Liver (tissue), 9 donors: ENCODE data around the gene RYR3. TPM values are rescaled to one million over a fixed set of nuclear protein-coding genes. Genes with fewer than 3 reads are reported as not detected.

Source experiments
- DNase-seq: peaks from one replicate; pipeline ENCODE4 v3.0.0-alpha.2; 2017; ENCODE audit warnings: low spot score
- H3K27ac ChIP-seq, 2 donors: one replicate each; pipeline ENCODE4 v1.7.0; 2013; ENCODE audit warnings: inconsistent platforms in 2 of 2, low read length in 2 of 2, control low read depth in 1 of 2, low read depth in 1 of 2, mild to moderate bottlenecking in 1 of 2
- H3K27me3 ChIP-seq, 4 donors: one replicate each; pipeline versions ENCODE4 v1.6.1 to v1.7.0; 2013; ENCODE audit warnings: low read length in 3 of 4, inconsistent platforms in 1 of 4, mild to moderate bottlenecking in 1 of 4, moderate library complexity in 1 of 4; ENCODE audit not compliant: control insufficient read depth in 4 of 4, insufficient read depth in 4 of 4
- H3K36me3 ChIP-seq, 4 donors: one replicate each; pipeline versions ENCODE4 v1.6.1 to v1.7.0; 2013; ENCODE audit warnings: low read length in 3 of 4, mild to moderate bottlenecking in 3 of 4, low read depth in 1 of 4, moderate library complexity in 1 of 4; ENCODE audit not compliant: control insufficient read depth in 4 of 4, insufficient read depth in 3 of 4
- H3K4me1 ChIP-seq, 4 donors: one replicate each; pipeline versions ENCODE4 v1.6.1 to v1.7.0; 2013; ENCODE audit warnings: low read length in 3 of 4, mild to moderate bottlenecking in 3 of 4, moderate library complexity in 1 of 4; ENCODE audit not compliant: control insufficient read depth in 4 of 4, insufficient read depth in 4 of 4
- H3K4me3 ChIP-seq, 3 donors: one replicate each; pipeline versions ENCODE4 v1.6.1 to v1.7.0; 2013; ENCODE audit warnings: low read length in 3 of 3, control low read depth in 1 of 3, low read depth in 1 of 3, mild to moderate bottlenecking in 1 of 3
- H3K9ac ChIP-seq, 2 donors: one replicate each; pipeline ENCODE4 v1.7.0; 2013; ENCODE audit warnings: low read length in 2 of 2, mild to moderate bottlenecking in 2 of 2, moderate library complexity in 2 of 2, control low read depth in 1 of 2, low read depth in 1 of 2
- H3K9me3 ChIP-seq, 4 donors: one replicate each; pipeline versions ENCODE4 v1.6.1 to v1.7.0; 2013; ENCODE audit warnings: low read length in 3 of 4; ENCODE audit not compliant: control insufficient read depth in 4 of 4
- CTCF ChIP-seq: fragments of 150-350 bp; IDR thresholded peaks from 2 replicates; pipeline ENCODE4 v1.5.1; 2017; ENCODE audit warnings: improper control_type of control experiment, low read depth, low read length; ENCODE audit not compliant: missing input control
- EGR1 ChIP-seq, 2 donors: IDR thresholded peaks; 2 replicates each; pipeline ENCODE4 v1.6.1; 2016 to 2018; ENCODE audit warnings: antibody characterized with exemption in 2 of 2, low read depth in 2 of 2
- FOXA2 ChIP-seq: IDR thresholded peaks from 2 replicates; pipeline ENCODE4 v1.6.1; 2016; ENCODE audit warnings: antibody characterized with exemption
- GABPA ChIP-seq, 2 donors: IDR thresholded peaks in 1 of 2; conservative IDR thresholded peaks in 1 of 2; 2 replicates each; pipeline ENCODE4 v1.6.1; 2016; ENCODE audit warnings: antibody characterized with exemption in 2 of 2, mild to moderate bottlenecking in 1 of 2, moderate library complexity in 1 of 2
- HNF4A ChIP-seq, 2 donors: conservative IDR thresholded peaks; 2 replicates each; pipeline ENCODE4 v1.6.1; 2016; ENCODE audit warnings: antibody characterized with exemption in 2 of 2, mild to moderate bottlenecking in 2 of 2
- HNF4G ChIP-seq: IDR thresholded peaks from 2 replicates; pipeline ENCODE4 v1.6.1; 2016; ENCODE audit warnings: antibody characterized with exemption
- MAX ChIP-seq: IDR thresholded peaks from 2 replicates; pipeline ENCODE4 v1.6.1; 2016; ENCODE audit warnings: antibody characterized with exemption
- NR2F2 ChIP-seq: IDR thresholded peaks from 2 replicates; pipeline ENCODE4 v1.6.1; 2016; ENCODE audit warnings: antibody characterized with exemption
- RAD21 ChIP-seq, 2 donors: IDR thresholded peaks; 2 replicates each; pipeline ENCODE4 v1.6.1; 2016; ENCODE audit warnings: antibody characterized with exemption in 2 of 2, mild to moderate bottlenecking in 2 of 2
- REST ChIP-seq: IDR thresholded peaks from 2 replicates; pipeline ENCODE4 v1.6.1; 2016; ENCODE audit warnings: antibody characterized with exemption, mild to moderate bottlenecking
- TAF1 ChIP-seq: conservative IDR thresholded peaks from 2 replicates; pipeline ENCODE4 v1.6.1; 2016; ENCODE audit warnings: antibody characterized with exemption, mild to moderate bottlenecking
- YY1 ChIP-seq: IDR thresholded peaks from 2 replicates; pipeline ENCODE4 v1.6.1; 2016; ENCODE audit warnings: antibody characterized with exemption, mild to moderate bottlenecking
- WGBS: extraction: QIAGEN DNeasy Blood & Tissue Kit; methylation state at CpG from one replicate; pipeline ENCODE4 v1.1.7; 2013; 5-methylcytosine and 5-hydroxymethylcytosine counted together
- polyA plus RNA-seq, 2 donors: library from polyadenylated mRNA; stranded (reverse) in 1 of 2; unstranded in 1 of 2; fragments of 200-250 nt in 1 of 2; fragments of >200 nt in 1 of 2; fragmentation: Nextera tagmentation in 1 of 2; extraction: Ambion mirVana in 1 of 2; gene quantifications; one replicate each; pipeline versions ENCODE4 v1.2.1 to v1.2.3, GENCODE V29; 2013 to 2015
- total RNA-seq, 2 donors: library from RNA; depleted of rRNA; stranded (reverse); fragments of >200 nt; gene quantifications; one replicate each; pipeline ENCODE4 v1.2.3, GENCODE V29; 2014
- donor health status: healthy.
- donor health status: healthy.
- donor health status: healthy.
- donor health status: healthy.
- donor health status: healthy.

Gene RYR3
- total and polyA plus RNA-seq, 4 donors: 0.01 to 1.1 (median 0.22) TPM

DNA sequence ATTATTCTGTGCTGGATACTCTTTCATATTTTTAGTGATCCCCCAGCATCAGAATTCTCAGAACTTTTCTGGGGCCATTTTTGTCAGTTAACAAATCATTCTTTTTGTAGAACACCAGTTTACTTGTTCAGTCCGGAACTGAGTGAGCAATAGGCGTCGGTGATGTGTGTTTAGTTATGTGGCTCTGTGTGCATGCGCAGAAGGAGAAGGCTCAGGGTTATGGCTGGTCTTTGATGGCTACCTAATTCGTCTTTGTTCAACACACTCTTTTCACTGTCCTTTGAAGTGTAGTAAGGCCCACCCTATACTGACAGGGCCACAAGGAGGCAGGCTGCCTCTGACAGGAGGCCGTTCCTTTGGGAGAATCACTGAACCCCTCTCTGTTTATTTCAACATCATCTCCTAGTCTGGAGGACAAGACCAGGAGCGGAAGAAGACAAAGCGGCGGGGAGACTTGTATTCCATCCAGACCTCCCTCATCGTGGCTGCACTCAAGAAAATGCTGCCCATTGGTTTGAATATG lies 499.4 kb downstream of the RYR3 start:
- H3K27ac ChIP-seq: no peak overlapping the region

DNA sequence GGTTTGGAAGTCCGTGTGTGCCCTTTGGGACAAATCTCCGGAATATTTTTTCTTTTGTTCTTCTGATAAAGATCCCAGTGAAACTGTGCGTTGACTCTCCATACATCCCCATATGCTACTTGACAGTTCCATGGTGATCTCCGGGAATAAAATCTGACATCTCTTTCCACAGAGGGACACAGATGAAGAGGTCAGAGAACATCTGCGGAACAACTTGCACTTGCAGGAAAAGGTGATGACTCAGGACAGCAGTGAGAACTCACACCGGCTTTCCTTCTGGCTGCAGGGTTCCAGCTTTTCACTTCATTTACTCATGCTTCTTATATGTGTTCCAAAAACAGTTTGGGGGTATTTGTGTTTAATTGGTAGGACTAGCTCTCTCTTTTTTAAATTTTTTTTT lies 500.0 kb downstream of the RYR3 start:
- WGBS: 85% methylated on average over 6 of the region's 6 CpGs

More for the DNA sequence above, 499.4 kb downstream of the RYR3 start:
- H3K4me3 ChIP-seq: no peak overlapping the region
- 90% methylated on average over 10 of the region's 10 CpGs for WGBS
- peaks cover 0 to 3% (median under 1%) of the 10 kb centered on the region in 4 donors for H3K27me3 ChIP-seq
- TF ChIP-seq NR2F2 (no peak), REST (no peak), TAF1 (no peak)
- no peak overlapping the region for H3K9ac ChIP-seq
- H3K36me3 ChIP-seq: no peaks in the 10 kb centered on the region
- no peak for DNase-seq
- peaks cover 0 to 4% (median under 1%) of the 10 kb centered on the region in 4 donors for H3K9me3 ChIP-seq
- H3K4me1 ChIP-seq: no peaks in the 10 kb centered on the region

More for the DNA sequence above, 500.0 kb downstream of the RYR3 start:
- H3K4me3 ChIP-seq: no peak overlapping the region
- H3K9me3 ChIP-seq: peaks cover 0 to 4% (median under 1%) of the 10 kb centered on the region in 4 donors
- H3K9ac ChIP-seq: no peak overlapping the region
- peaks cover 0 to 5% (median 1%) of the 10 kb centered on the region in 4 donors for H3K27me3 ChIP-seq
- no peak overlapping the region for H3K27ac ChIP-seq
- no peaks in the 10 kb centered on the region for H3K36me3 ChIP-seq
- H3K4me1 ChIP-seq: no peaks in the 10 kb centered on the region
- TF ChIP-seq NR2F2: no peak
- TF ChIP-seq FOXA2: no peak
- TF ChIP-seq GABPA (IDR thresholded peaks at IDR 0.05 in 1 of 2, conservative IDR thresholded peaks at IDR 0.05 in 1 of 2): no peak
- no peak for TF ChIP-seq CTCF
- no peak for TF ChIP-seq MAX
- no peak for TF ChIP-seq HNF4G
- TF ChIP-seq RAD21 (IDR thresholded peaks at IDR 0.05): no peak
- TF ChIP-seq HNF4A (conservative IDR thresholded peaks at IDR 0.05): no peak
- TF ChIP-seq REST: no peak
- no peak for TF ChIP-seq EGR1 (IDR thresholded peaks at IDR 0.05; ENCODE audit: low read depth in 2 of 2)
- no peak for TF ChIP-seq YY1
- no peak for DNase-seq
